Measurements from ENCODE around the gene DPM1. TPM values are rescaled to one million over a fixed set of nuclear protein-coding genes. Genes with fewer than 3 reads are reported as not detected.

DPM1 gene
- total RNA-seq (ENCODE audit: unreplicated experiment): 31.9 TPM
- long read RNA-seq, transcript DPM1-203 (9 exons, 1,075 nt): major isoform, 13 of 21 reads
- long read RNA-seq, partial matches to known transcripts: 0 of 21 reads
- long read RNA-seq, other reads (novel, unspliced or antisense): 7 of 21 reads

DNA sequence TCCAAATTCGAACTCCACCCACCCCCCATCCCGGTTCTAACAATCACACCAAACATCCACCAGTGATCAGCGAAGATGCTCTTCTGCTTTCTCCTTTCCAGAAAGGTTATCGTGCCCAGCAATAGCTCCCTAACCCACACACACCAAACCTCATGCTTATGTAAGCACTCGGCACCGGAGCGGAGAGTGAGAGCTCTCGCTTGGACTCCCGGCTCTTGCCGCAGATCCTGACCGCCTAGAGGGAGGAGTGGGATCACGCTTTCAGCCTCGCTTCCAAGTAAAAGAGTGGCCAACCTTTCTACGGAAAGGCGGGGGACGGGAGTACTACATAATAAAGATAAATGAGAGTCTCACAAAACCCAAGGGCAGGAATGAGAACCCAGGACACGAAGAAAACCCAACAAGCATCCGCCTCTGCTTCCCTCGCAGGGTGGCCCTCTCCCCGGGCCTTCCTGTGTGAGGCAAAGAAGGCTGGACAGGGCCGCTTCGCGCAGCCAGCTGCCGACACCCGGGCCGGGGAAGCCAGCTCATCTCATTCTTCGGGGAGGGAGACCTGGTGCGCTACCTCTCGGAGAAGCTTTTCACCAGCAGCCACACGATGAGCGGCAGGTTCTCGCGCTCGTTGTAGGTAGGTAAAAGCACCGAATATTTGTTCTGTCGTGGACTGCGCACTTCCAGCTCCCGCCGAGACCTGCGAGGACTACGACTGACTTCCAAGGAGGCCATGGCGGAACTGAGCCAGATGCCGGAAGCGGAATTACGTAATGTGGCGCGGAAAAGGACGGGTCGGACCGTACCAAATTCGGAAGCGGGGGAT is at the start of gene DPM1:
DPM1 (minus strand) TSS at position 735 of the 817 bp plus-strand sequence; CDS start at position 726, 9 bp downstream.
- TF ChIP-seq, protein P1, sequence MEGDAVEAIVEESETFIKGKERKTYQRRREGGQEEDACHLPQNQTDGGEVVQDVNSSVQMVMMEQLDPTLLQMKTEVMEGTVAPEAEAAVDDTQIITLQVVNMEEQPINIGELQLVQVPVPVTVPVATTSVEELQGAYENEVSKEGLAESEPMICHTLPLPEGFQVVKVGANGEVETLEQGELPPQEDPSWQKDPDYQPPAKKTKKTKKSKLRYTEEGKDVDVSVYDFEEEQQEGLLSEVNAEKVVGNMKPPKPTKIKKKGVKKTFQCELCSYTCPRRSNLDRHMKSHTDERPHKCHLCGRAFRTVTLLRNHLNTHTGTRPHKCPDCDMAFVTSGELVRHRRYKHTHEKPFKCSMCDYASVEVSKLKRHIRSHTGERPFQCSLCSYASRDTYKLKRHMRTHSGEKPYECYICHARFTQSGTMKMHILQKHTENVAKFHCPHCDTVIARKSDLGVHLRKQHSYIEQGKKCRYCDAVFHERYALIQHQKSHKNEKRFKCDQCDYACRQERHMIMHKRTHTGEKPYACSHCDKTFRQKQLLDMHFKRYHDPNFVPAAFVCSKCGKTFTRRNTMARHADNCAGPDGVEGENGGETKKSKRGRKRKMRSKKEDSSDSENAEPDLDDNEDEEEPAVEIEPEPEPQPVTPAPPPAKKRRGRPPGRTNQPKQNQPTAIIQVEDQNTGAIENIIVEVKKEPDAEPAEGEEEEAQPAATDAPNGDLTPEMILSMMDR (IDR thresholded peaks at IDR 0.05; ENCODE audit: partially characterized antibody, unreplicated experiment): no peak
- Mint-ChIP-seq H3K4me3 (ENCODE audit: unreplicated experiment) (peak within 1 kb of the TSS; percentile 97), H3K36me3 (ENCODE audit: unreplicated experiment) (no peaks in the 10 kb centered on the region), H3K27ac (ENCODE audit: unreplicated experiment) (peak within 1 kb of the TSS; percentile 98), H3K27me3 (ENCODE audit: unreplicated experiment) (peaks cover 5% of the 10 kb centered on the region), H3K4me1 (ENCODE audit: low read depth, unreplicated experiment) (peaks cover 19% of the 10 kb centered on the region), H3K9me3 (ENCODE audit: unreplicated experiment) (peaks cover 1% of the 10 kb centered on the region)
- DNase-seq: peak; percentile 84

DNA sequence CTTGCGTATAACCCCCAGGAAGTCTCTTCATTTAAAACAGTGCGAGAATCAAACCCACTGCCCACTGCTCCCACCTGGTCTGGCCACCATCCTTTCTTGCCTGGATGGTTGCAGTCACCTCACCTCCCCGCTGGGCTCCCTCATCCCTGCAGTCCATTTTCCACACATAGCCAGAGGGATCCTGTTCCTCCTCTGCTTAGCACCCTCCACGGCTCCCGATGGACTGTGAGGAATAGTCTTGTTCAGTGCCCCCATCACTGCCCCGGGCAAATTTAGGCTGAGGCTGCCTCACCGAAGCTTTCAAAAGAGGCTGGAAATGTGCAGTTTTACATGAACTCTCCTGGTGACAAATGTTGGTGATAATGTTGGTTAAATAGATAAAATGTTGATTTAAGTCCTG is 46.9 kb upstream of the DPM1 start:
- DNase-seq: no peak
- Mint-ChIP-seq H3K9me3 (ENCODE audit: unreplicated experiment) (peaks cover 3% of the 10 kb centered on the region), H3K4me3 (ENCODE audit: unreplicated experiment) (no peak overlapping the region), H3K36me3 (ENCODE audit: unreplicated experiment) (no peaks in the 10 kb centered on the region), H3K27me3 (ENCODE audit: unreplicated experiment) (peaks cover 4% of the 10 kb centered on the region), H3K27ac (ENCODE audit: unreplicated experiment) (no peak overlapping the region), H3K4me1 (ENCODE audit: low read depth, unreplicated experiment) (no peaks in the 10 kb centered on the region)
- TF ChIP-seq, protein P1 (IDR thresholded peaks at IDR 0.05; ENCODE audit: partially characterized antibody, unreplicated experiment): no peak

DNA sequence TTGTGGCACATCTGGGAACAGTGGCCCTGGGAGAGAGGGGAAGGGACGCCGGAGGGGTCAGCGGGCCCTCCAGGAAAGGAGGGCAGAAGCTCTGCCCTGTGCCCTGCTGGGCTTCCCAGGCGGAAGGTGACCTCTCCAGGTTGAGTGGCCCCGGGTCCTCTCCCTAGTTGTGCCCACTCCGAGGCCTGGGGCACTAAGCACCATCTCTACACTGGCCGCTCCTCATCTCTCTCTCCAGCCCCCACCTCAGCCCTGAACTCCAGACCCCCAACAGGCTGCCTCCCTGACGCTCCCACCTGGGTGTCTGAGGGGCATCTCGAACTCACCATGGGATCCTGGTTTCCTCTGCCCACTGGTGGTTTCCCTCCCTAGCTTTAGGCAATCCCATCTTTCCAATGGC is 46.4 kb upstream of the DPM1 start:
- Mint-ChIP-seq H3K4me3 (ENCODE audit: unreplicated experiment) (no peak overlapping the region), H3K9me3 (ENCODE audit: unreplicated experiment) (peaks cover 3% of the 10 kb centered on the region), H3K4me1 (ENCODE audit: low read depth, unreplicated experiment) (no peaks in the 10 kb centered on the region), H3K27me3 (ENCODE audit: unreplicated experiment) (peaks cover 4% of the 10 kb centered on the region), H3K36me3 (ENCODE audit: unreplicated experiment) (no peaks in the 10 kb centered on the region), H3K27ac (ENCODE audit: unreplicated experiment) (no peak overlapping the region)
- TF ChIP-seq, protein P1 (IDR thresholded peaks at IDR 0.05; ENCODE audit: partially characterized antibody, unreplicated experiment): no peak
- DNase-seq: no peak

DNA sequence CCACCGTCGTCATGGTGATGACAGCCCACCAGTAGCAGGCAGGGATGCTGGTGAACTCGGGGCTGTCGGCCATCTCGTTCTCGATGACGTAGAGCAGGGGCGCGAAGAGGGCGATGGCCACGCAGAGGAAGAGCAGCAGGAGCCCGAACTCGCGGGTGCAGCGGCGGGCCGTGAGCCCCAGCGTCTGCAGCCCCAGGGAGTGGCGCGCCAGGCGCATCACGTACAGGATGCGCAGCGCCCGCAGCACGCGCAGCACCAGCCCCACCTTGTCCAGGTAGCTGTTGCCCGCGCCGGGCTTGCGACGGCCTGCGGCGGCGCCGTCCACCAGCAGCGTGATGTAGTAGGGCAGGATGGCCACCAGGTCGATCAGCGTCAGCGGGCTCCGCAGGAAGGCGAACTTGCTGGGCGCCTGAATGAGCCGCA is 46.0 kb upstream of the DPM1 start:
- Mint-ChIP-seq H3K4me3 (ENCODE audit: unreplicated experiment) (no peak overlapping the region), H3K27me3 (ENCODE audit: unreplicated experiment) (peaks cover 4% of the 10 kb centered on the region), H3K4me1 (ENCODE audit: low read depth, unreplicated experiment) (no peaks in the 10 kb centered on the region), H3K27ac (ENCODE audit: unreplicated experiment) (no peak overlapping the region), H3K36me3 (ENCODE audit: unreplicated experiment) (no peaks in the 10 kb centered on the region), H3K9me3 (ENCODE audit: unreplicated experiment) (peaks cover 3% of the 10 kb centered on the region)
- TF ChIP-seq, protein P1 (IDR thresholded peaks at IDR 0.05; ENCODE audit: partially characterized antibody, unreplicated experiment): no peak
- DNase-seq: no peak

DNA sequence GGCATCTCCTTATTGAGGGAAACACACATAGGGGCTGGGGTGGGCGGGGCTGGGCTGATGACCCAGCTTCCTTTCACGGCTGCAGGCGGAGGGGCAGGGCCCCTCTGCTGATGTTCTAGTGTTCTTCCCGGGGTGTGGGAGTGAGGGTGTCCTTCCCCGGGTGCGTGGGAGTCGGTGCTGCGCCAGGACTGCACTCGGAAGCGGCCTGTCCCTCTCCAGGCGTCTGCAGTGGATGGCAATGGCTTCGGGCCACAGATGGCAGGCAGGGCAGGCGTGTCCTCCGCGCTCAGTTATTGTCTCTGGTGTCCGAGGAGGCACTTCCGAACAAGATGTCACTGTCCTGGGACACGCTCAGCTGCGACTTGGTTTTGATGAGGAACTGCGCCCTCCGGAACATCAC is 45.4 kb upstream of the DPM1 start:
- H3K36me3 Mint-ChIP-seq (ENCODE audit: unreplicated experiment): no peaks in the 10 kb centered on the region
- H3K27ac Mint-ChIP-seq (ENCODE audit: unreplicated experiment): no peak overlapping the region
- TF ChIP-seq, protein P1 (IDR thresholded peaks at IDR 0.05; ENCODE audit: partially characterized antibody, unreplicated experiment): no peak
- H3K27me3 Mint-ChIP-seq (ENCODE audit: unreplicated experiment): peaks cover 5% of the 10 kb centered on the region
- DNase-seq: no peak
- peaks cover 2% of the 10 kb centered on the region for H3K9me3 Mint-ChIP-seq (ENCODE audit: unreplicated experiment)
- no peaks in the 10 kb centered on the region for H3K4me1 Mint-ChIP-seq (ENCODE audit: low read depth, unreplicated experiment)
- no peak overlapping the region for H3K4me3 Mint-ChIP-seq (ENCODE audit: unreplicated experiment)

Data from glutamatergic neuron (in vitro differentiated cells).